ENCODE measurements around the gene SH2D3A.

SH2D3A gene

GRCh38 chr19:6739390-6739882 is 27.8 kb downstream of the SH2D3A start, which contains the start of gene TRIP10:
TSS of gene TRIP10 (plus strand) at chr19:6739680. CDS start at chr19:6739762, 82 bp downstream.
- intact Hi-C loops (cut with DNase I), result loop anchor here (5.0 kb wide), 1 partner anchor 212 kb away; no protein-coding TSS in a partner anchor
- DNase-seq, result peak; percentile 35 to 96 (median 71)

GRCh38 chr19:6738787-6739389 is 28.3 kb downstream of the SH2D3A start:
- intact Hi-C loops (cut with DNase I), result loop anchor here (1.0 to 5.0 kb wide), 2 partner anchors 124 to 212 kb away; no protein-coding TSS in a partner anchor
- DNase-seq, result peak in 2 of 10 donors; percentile 74 to 85

- intact Hi-C loops (cut with DNase I), result loop anchor here (1.0 to 5.0 kb wide), 2 partner anchors 125 to 211 kb away; no protein-coding TSS in a partner anchor
- DNase-seq, result peak in 8 of 10 donors; percentile 57 to 95 (median 68)
These were observed 29.1 kb downstream of the SH2D3A start for GRCh38 chr19:6737873-6738786.

GRCh38 chr19:6737284-6737872 is 29.9 kb downstream of the SH2D3A start, which contains the start of gene GPR108:
TSS of gene GPR108 (minus strand) at chr19:6737580. CDS start at chr19:6737576, 4 bp downstream.
- peak; percentile 100 for DNase-seq
- intact Hi-C loops (cut with DNase I), result loop anchor here (5.0 kb wide), 1 partner anchor 210 kb away; no protein-coding TSS in a partner anchor

- DNase-seq, result no peak
- intact Hi-C loops (cut with DNase I), result loop anchor here (5.0 kb wide), 1 partner anchor 210 kb away; no protein-coding TSS in a partner anchor
These were observed 30.3 kb downstream of the SH2D3A start for GRCh38 chr19:6736917-6737283.

GRCh38 chr19:6736169-6736916 is 30.9 kb downstream of the SH2D3A start:
- DNase-seq, result peak; percentile 35 to 95 (median 58)
- intact Hi-C loops (cut with DNase I), result loop anchor here (5.0 kb wide), 1 partner anchor 209 kb away; no protein-coding TSS in a partner anchor

GRCh38 chr19:6735181-6735911 is 31.9 kb downstream of the SH2D3A start:
- intact Hi-C loops (cut with DNase I), result loop anchor here (5.0 kb wide), 1 partner anchor 208 kb away; no protein-coding TSS in a partner anchor
- DNase-seq, result peak in 2 of 10 donors; percentile 16 to 71

GRCh38 chr19:6734096-6734696 is 33.0 kb downstream of the SH2D3A start:
- peak in 3 of 10 donors; percentile 24 to 67 (median 39) for DNase-seq
- intact Hi-C loops (cut with DNase I), result no loop called here

- intact Hi-C loops (cut with DNase I), result no loop called here
These were observed 33.7 kb downstream of the SH2D3A start for GRCh38 chr19:6733338-6734095.

GRCh38 chr19:6732803-6733337 is 34.4 kb downstream of the SH2D3A start:
- DNase-seq, result peak in 2 of 10 donors; percentile 47 to 59
- intact Hi-C loops (cut with DNase I), result no loop called here

More at GRCh38 chr19:6733338-6734095, 33.7 kb downstream of the SH2D3A start:
- peak in 2 of 10 donors; percentile 45 to 60 for DNase-seq

- intact Hi-C loops (cut with DNase I), result no loop called here
- DNase-seq, result peak in 2 of 10 donors; percentile 55 to 62
These were observed 35.4 kb downstream of the SH2D3A start for GRCh38 chr19:6731822-6732221.

- intact Hi-C loops (cut with DNase I), result no loop called here
- peak in 2 of 10 donors; percentile 12 to 76 for DNase-seq
These were observed 36.1 kb downstream of the SH2D3A start for GRCh38 chr19:6730941-6731670.

- peak in 6 of 10 donors; percentile 27 to 93 (median 50) for DNase-seq
These were observed 37.0 kb downstream of the SH2D3A start for GRCh38 chr19:6730153-6730804.

GRCh38 chr19:6729573-6730152 is 37.6 kb downstream of the SH2D3A start:
- peak in 1 of 10 donors; percentile 65 for DNase-seq
- intact Hi-C loops (cut with DNase I), result no loop called here

More at GRCh38 chr19:6730153-6730804, 37.0 kb downstream of the SH2D3A start:
- intact Hi-C loops (cut with DNase I), result no loop called here

- DNase-seq, result peak in 2 of 10 donors; percentile 29 to 77
- intact Hi-C loops (cut with DNase I), result no loop called here
These were observed 38.9 kb downstream of the SH2D3A start for GRCh38 chr19:6728346-6728745.
